ENCODE data around the gene CSRP2. TPM values are rescaled to one million over a fixed set of nuclear protein-coding genes. Genes with fewer than 3 reads are reported as not detected.

The CSRP2 gene
- total and polyA plus RNA-seq, 2 of the 8 experiments (the other 6 are each of a cell fraction or from before 2014, with no cell fraction given), result 149 to 227 TPM

- no peak overlapping the region for H2BK5ac ChIP-seq (ENCODE audit: low read depth, low read length)
- H3K4me3 ChIP-seq (ENCODE audit: extremely low read depth in 1 of 4, insufficient read depth in 2 of 4, low read depth in 3 of 4, low read length in 4 of 4), result no peak overlapping the region
- CTCF ChIA-PET (ENCODE audit: partially characterized antibody), result interaction anchor here (1.6 kb wide), 1 partner anchor 17 kb away, joined by 3 read pairs; no protein-coding TSS in a partner anchor
- POLR2A ChIA-PET (ENCODE audit: partially characterized antibody), result interaction anchor here (0.6 to 3.0 kb wide), 3 partner anchors 11 to 85 kb away, joined by 3 to 14 read pairs (median 3); no protein-coding TSS in a partner anchor
- H3K18ac ChIP-seq (ENCODE audit: extremely low read depth, low read length), result no peak overlapping the region
- H4K20me1 ChIP-seq (replicated peaks in 1 of 2; ENCODE audit: control insufficient read depth in 1 of 2, insufficient read depth in 2 of 2, low read length in 2 of 2), result peaks cover 0 to 2% of the 10 kb centered on the region in 2 experiments
- TF ChIP-seq POLR2AphosphoS5 (IDR thresholded peaks at IDR 0.05; ENCODE audit: low read depth, low read length) (0 out of 2 replicates have a peak, but pooled peaks have one; percentile 24), TAF1 (IDR thresholded peaks at IDR 0.05; ENCODE audit: low read depth, low read length) (no peak)
- TF ChIP-seq, protein P1, sequence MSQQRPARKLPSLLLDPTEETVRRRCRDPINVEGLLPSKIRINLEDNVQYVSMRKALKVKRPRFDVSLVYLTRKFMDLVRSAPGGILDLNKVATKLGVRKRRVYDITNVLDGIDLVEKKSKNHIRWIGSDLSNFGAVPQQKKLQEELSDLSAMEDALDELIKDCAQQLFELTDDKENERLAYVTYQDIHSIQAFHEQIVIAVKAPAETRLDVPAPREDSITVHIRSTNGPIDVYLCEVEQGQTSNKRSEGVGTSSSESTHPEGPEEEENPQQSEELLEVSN (IDR thresholded peaks at IDR 0.05), result no peak
- no peak overlapping the region for H3K23ac ChIP-seq (ENCODE audit: insufficient read length)
- no peaks in the 10 kb centered on the region for H3K23me2 ChIP-seq (ENCODE audit: low read depth, low read length)
- H3K56ac ChIP-seq (replicated peaks; ENCODE audit: insufficient read length, low read depth, low read length), result no peak overlapping the region
- no peak overlapping the region for H2BK120ac ChIP-seq (replicated peaks; ENCODE audit: low read depth, low read length)
- FAIRE-seq (no peak), DNase-seq (ENCODE audit: low read depth in 1 of 2, low spot score in 2 of 2) (no peak)
- no peak overlapping the region for H2BK12ac ChIP-seq (ENCODE audit: low read depth, low read length)
- H3K36me3 ChIP-seq (ENCODE audit: control insufficient read depth in 2 of 4, insufficient read depth in 4 of 4, low read length in 3 of 4), result peaks cover 10 to 34% (median 23%) of the 10 kb centered on the region in 4 experiments
- H4K5ac ChIP-seq (ENCODE audit: insufficient read length, low read depth, low read length), result no peak overlapping the region
- no peak overlapping the region for H3K27ac ChIP-seq (ENCODE audit: low read depth, low read length)
- H2AK5ac ChIP-seq (ENCODE audit: low read depth, low read length), result no peak overlapping the region
- H4K91ac ChIP-seq (replicated peaks; ENCODE audit: insufficient read length, low read length), result no peak overlapping the region
- no peak overlapping the region for H4K8ac ChIP-seq (ENCODE audit: extremely low read depth, insufficient read depth, low read length)
- H3K9me3 ChIP-seq (ENCODE audit: insufficient read depth in 2 of 2, low read depth in 1 of 2, low read length in 1 of 2), result no peaks in the 10 kb centered on the region
- H3K4me2 ChIP-seq (ENCODE audit: insufficient read depth in 1 of 2, low read depth in 2 of 2, low read length in 2 of 2), result no peak overlapping the region
- no peaks in the 10 kb centered on the region for H3K4me1 ChIP-seq (replicated peaks in 1 of 4; ENCODE audit: control insufficient read depth in 3 of 4, insufficient read depth in 4 of 4, low read length in 3 of 4)
- no peak overlapping the region for H3K14ac ChIP-seq (ENCODE audit: insufficient read length)
- no peaks in the 10 kb centered on the region for H3K27me3 ChIP-seq (replicated peaks in 1 of 4; ENCODE audit: control insufficient read depth in 3 of 4, extremely low read depth in 1 of 4, insufficient read depth in 3 of 4, low read length in 3 of 4)
- no peak overlapping the region for H3K4ac ChIP-seq (replicated peaks; ENCODE audit: insufficient read length, low read depth, low read length)
- WGBS, 2 experiments (ENCODE audit: extremely low coverage in 1 of 2, insufficient coverage in 1 of 2, insufficient read length in 1 of 2, insufficient replicate concordance in 2 of 2, low coverage in 1 of 2, low lambda C conversion rate in 2 of 2, missing lambda C conversion rate in 1 of 2), result 91% methylated on average over 4 of the region's 4 CpGs; no CpG with 5 or more reads in 1 of the 2 experiments
- no peak overlapping the region for H2BK15ac ChIP-seq (ENCODE audit: low read length)
- H3K79me2 ChIP-seq (ENCODE audit: control insufficient read depth in 1 of 2, insufficient read depth in 2 of 2, low read length in 2 of 2), result no peaks in the 10 kb centered on the region
- H2BK20ac ChIP-seq (ENCODE audit: low read length), result no peak overlapping the region
- H3K9ac ChIP-seq (replicated peaks in 1 of 4; ENCODE audit: extremely low read depth in 1 of 4, low read depth in 3 of 4, low read length in 3 of 4), result no peak overlapping the region
- H2AFZ ChIP-seq (ENCODE audit: low read length), result no peak overlapping the region
- no peaks in the 10 kb centered on the region for H3K79me1 ChIP-seq (ENCODE audit: low read depth, low read length)
Observed at GRCh38 chr12:76855271-76855670, 23.5 kb downstream of the CSRP2 start.

All from H1 (cell line).